ENCODE measurements around the gene VHLL. TPM values are rescaled to one million over a fixed set of nuclear protein-coding genes. Genes with fewer than 3 reads are reported as not detected.
"Not testable (repeated sequence)": the region's sequence is repeated elsewhere in the genome, so short reads cannot be mapped to it uniquely, and the experiment has no call there.

VHLL gene
- total RNA-seq, 4 donors from 2014 or later = not detected

GRCh38 chr1:156337888-156338179 is 38.7 kb upstream of the VHLL start:
- no peak for TF ChIP-seq CTCF (IDR thresholded peaks at IDR 0.05)
- ATAC-seq (ENCODE audit: low FRiP score) = no peak

DNA sequence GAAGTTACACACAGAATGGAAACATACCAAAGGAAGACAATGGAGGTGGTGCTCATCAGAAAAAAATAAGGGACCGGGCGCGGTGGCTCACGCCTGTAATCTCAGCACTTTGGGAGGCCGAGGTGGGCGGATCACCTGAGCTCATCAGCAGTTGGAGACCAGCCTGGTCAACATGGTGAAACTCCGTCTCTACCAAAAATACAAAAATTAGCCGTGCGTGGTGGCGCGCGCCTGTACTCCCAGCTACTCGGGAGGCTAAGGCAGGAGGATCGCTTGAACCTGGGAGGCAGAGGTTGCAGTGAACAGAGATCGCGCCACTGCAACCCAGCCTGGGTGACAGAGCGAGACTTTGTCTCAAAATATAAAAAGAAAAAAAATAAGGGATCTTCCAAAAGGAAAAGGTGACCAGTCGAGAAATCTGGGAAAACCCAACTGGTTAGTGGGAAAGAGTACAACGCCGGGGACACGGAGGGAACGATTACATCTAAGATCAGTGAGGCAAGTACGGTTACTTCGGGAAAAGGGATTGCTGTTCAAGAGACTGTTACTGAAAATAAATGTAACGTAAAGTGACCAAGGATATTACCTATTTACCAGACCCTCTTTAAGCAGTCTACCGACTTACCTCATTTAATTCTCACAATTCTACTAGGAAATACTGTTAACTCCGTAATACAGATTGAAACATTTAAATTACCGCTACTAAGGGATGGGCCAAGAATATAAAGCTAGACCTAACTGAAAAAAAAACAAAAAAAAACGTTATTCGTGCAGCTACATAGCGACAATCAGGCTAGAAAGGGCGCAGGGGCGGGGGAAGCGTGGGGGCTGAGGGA is 38.2 kb upstream of the VHLL start:
- DNase-seq (ENCODE audit: low spot score) = no peak
- no peak for TF ChIP-seq CTCF (IDR thresholded peaks at IDR 0.05)
- ATAC-seq (ENCODE audit: low FRiP score) = no peak

More at GRCh38 chr1:156337888-156338179, 38.7 kb upstream of the VHLL start:
- peak; percentile 22 for DNase-seq (ENCODE audit: low spot score)

DNA sequence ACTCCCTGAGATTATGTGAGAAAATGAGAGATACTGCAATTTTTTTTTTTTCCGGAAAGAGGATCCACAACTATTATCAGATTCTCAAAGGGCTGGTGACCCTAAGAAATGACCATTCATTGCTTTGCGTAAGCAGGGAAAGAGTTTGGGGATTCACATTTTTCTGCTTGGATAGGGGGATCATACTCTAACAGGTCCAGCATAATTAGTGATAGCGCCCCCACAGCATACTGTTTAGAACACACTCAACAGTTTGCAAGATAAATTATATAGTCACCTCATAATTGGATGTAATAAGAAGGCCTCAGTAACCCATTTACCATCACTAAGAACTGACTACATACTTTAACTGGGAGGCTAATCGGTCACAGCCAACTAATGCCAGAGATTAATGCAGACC is 37.1 kb upstream of the VHLL start:
- DNase-seq (ENCODE audit: low spot score) (no peak), ATAC-seq (ENCODE audit: low FRiP score) (no peak)
- no peak for TF ChIP-seq CTCF (IDR thresholded peaks at IDR 0.05)

DNA sequence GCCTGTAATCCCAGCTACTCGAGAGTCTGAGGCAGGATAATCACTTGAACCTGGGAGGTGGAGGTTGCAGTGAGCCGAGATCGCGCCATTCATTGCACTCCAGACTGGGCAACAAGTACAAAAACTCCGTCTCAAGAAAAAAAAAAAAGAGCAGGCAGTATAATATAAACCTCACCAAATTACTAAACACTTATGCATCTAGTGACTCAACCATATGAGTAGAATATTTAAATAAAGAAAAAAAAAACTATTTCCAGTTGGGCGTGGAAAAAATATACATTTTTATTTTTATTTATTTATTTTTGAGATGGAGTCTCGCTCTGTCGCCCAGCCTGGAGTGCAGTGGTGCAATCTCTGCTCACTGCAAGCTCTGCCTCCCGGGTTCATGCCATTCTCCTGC is 24.1 kb upstream of the VHLL start:
- ATAC-seq (ENCODE audit: low FRiP score); DNase-seq (ENCODE audit: low spot score): not testable (repeated sequence)

DNA sequence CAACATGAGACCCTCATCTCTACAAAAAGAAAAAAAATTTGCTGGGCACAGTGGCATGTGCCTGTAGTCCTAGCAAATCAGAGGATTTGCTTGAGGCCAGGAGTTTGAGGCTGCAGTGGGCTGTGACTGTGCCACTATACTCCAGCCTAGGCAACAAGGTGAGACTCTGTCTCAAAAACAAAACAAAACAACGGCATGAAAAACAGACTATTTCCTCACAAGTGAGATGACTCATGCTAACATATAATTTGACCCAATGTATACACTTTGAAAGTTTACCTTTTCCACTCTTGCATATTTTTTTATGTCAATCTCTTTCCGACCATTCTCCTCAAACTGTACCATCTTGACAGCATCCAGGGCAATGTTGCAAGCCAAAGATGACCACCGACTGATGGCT is 21.5 kb upstream of the VHLL start:
- ATAC-seq (ENCODE audit: low FRiP score) (no peak), DNase-seq (ENCODE audit: low spot score) (no peak)
- no peak for TF ChIP-seq CTCF (IDR thresholded peaks at IDR 0.05)

- ATAC-seq (ENCODE audit: low FRiP score) (no peak), DNase-seq (ENCODE audit: low spot score) (no peak)
- TF ChIP-seq CTCF (IDR thresholded peaks at IDR 0.05) = no peak
These were observed 20.6 kb upstream of the VHLL start for GRCh38 chr1:156319664-156320063.

DNA sequence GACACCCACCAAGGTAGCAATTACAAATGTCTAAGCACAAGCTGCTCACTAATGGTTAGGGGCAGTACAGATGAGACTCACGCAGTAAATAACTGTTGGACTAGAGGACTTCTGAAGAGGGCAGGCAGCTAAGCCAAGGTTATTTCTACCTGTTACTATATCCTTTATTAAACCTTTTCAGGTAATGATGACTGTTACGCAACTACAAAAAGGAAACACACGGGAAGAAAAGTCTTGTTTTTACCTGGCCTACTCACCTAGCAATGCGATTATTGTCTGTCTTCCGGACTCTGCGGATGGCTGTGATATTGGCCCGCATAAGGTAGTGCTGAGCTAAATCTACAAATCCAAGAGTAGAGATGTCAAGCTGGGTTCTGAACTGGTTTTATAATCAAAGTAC is 17.8 kb upstream of the VHLL start:
- DNase-seq (ENCODE audit: low spot score) = no peak
- no peak for TF ChIP-seq CTCF (IDR thresholded peaks at IDR 0.05)
- no peak for ATAC-seq (ENCODE audit: low FRiP score)

Data from omental fat pad (tissue), 4 donors.